ENCODE data around the gene PCSK5. TPM values are rescaled to one million over a fixed set of nuclear protein-coding genes. Genes with fewer than 3 reads are reported as not detected.

Gene PCSK5
- total and polyA plus RNA-seq, 2 donors (not counting 3 experiments of a cell fraction or from before 2014, with no cell fraction given) = 2.6 to 4.8 TPM

- Histone ChIP-seq H3K9me1 (replicated peaks; ENCODE audit: control insufficient read depth, extremely low read depth, insufficient read depth, low read length) (no peaks in the 10 kb centered on the region), H3K4me2 (ENCODE audit: insufficient read depth, low read length) (no peak overlapping the region), H2AFZ (ENCODE audit: low read depth, low read length) (no peak overlapping the region), H3K27me3 (ENCODE audit: control insufficient read depth in 2 of 2, insufficient read depth in 2 of 2, low read length in 2 of 2) (no peaks in the 10 kb centered on the region), H3K4me3 (replicated peaks in 1 of 3; ENCODE audit: insufficient read depth in 1 of 3, low read depth in 1 of 3, low read length in 3 of 3) (no peak overlapping the region), H3K4me1 (ENCODE audit: control insufficient read depth, extremely low read depth, insufficient read depth, low read length) (no peaks in the 10 kb centered on the region), H3K9ac (replicated peaks; ENCODE audit: extremely low read depth, insufficient read depth, low read length) (no peak overlapping the region), H3K9me3 (replicated peaks; ENCODE audit: control insufficient read depth, insufficient read depth, low read length) (no peaks in the 10 kb centered on the region), H3K79me2 (ENCODE audit: control insufficient read depth, insufficient read depth, low read length) (no peaks in the 10 kb centered on the region), H4K20me1 (replicated peaks; ENCODE audit: control insufficient read depth, extremely low read depth, insufficient read depth, low read length) (no peaks in the 10 kb centered on the region), H3K36me3 (ENCODE audit: control insufficient read depth in 2 of 2, extremely low read depth in 1 of 2, insufficient read depth in 2 of 2, low read length in 2 of 2) (no peaks in the 10 kb centered on the region), H3K27ac (ENCODE audit: insufficient read depth, low read depth, low read length) (no peak overlapping the region)
- FAIRE-seq (no peak), DNase-seq (ENCODE audit: low read depth, low spot score) (no peak)
- no TSS peak for BruUV-seq (replicated peaks)
- dilution Hi-C loops (cut with MboI; ENCODE audit: extremely low pct_ligation_motif_present, low sequenced_read_pairs) (no loop called here), intact Hi-C loops (cut with micrococcal nuclease) (no loop called here)
- ChIA-PET CTCF (interaction anchor here (1.5 kb wide), 1 partner anchor 10 kb away, joined by 4 read pairs; no protein-coding TSS in a partner anchor), POLR2A (no interaction called here)
- TF ChIP-seq MYC (IDR thresholded peaks at IDR 0.05; ENCODE audit: low read depth, low read length) (no peak), GATA2 (IDR thresholded peaks at IDR 0.05; ENCODE audit: insufficient read depth, insufficient read length, low read depth, low read length) (no peak), POLR2A (IDR thresholded peaks at IDR 0.05; ENCODE audit: low read depth, low read length) (no peak), EZH2 (IDR thresholded peaks at IDR 0.05; ENCODE audit: borderline replicate concordance, low read depth, low read length, severe bottlenecking) (no peak), POLR2AphosphoS5 (IDR thresholded peaks at IDR 0.05; ENCODE audit: insufficient read depth, low read depth, low read length) (no peak), JUN (IDR thresholded peaks at IDR 0.05; ENCODE audit: borderline replicate concordance, insufficient read depth, insufficient read length, low read depth) (no peak), CTCF (IDR thresholded peaks at IDR 0.05; ENCODE audit: extremely low read depth in 1 of 2, insufficient read depth in 1 of 2, low read depth in 1 of 2, low read length in 2 of 2) (no peak), MAX (IDR thresholded peaks at IDR 0.05; ENCODE audit: insufficient read depth, insufficient read length) (no peak), FOS (IDR thresholded peaks at IDR 0.05; ENCODE audit: borderline replicate concordance, insufficient read depth, low read length) (no peak)
These were observed 36.9 kb downstream of the PCSK5 start for GRCh38 chr9:75927356-75927755.
